H1 (cell line): ENCODE data around the gene PIK3R1.

Experiments used
- CEBPB ChIP-seq: IDR thresholded peaks from 2 replicates; pipeline ENCODE4 v1.6.1; 2012; ENCODE audit warnings: low read depth, low read length
- CHD1 ChIP-seq: IDR thresholded peaks from 2 replicates; pipeline ENCODE4 v1.6.1; 2012; ENCODE audit warnings: low read depth, low read length, improper control_type of control experiment
- CTCF ChIP-seq, 3 experiments: IDR thresholded peaks; 1 replicate in 2 of 3; 2 replicates in 1 of 3; pipeline versions ENCODE4 v1.5.1 to v1.6.1; 2011; ENCODE audit warnings: low read length in 3 of 3, mild to moderate bottlenecking in 3 of 3, inconsistent platforms in 2 of 3, low read depth in 1 of 3, moderate library complexity in 1 of 3; ENCODE audit not compliant: insufficient read depth in 1 of 3; ENCODE audit errors: control extremely low read depth in 1 of 3
- EZH2 ChIP-seq: fragments of 200-600 bp; sonication (generic); IDR thresholded peaks from 2 replicates; pipeline ENCODE4 v1.7.1; 2012; ENCODE audit warnings: low read depth, mild to moderate bottlenecking, moderate library complexity, low read length, inconsistent platforms; ENCODE audit not compliant: severe bottlenecking
- GABPA ChIP-seq: IDR thresholded peaks from 2 replicates; pipeline ENCODE4 v1.6.1; 2011; ENCODE audit warnings: mild to moderate bottlenecking, low read length, moderate library complexity, borderline replicate concordance; ENCODE audit not compliant: insufficient read depth
- MAX ChIP-seq: IDR thresholded peaks from 2 replicates; pipeline ENCODE4 v1.6.1; 2012; ENCODE audit warnings: inconsistent platforms
- POLR2AphosphoS5 ChIP-seq: IDR thresholded peaks from 2 replicates; pipeline ENCODE4 v1.6.1; 2011; ENCODE audit warnings: low read depth, low read length
- POU5F1 ChIP-seq: IDR thresholded peaks from 2 replicates; pipeline ENCODE4 v1.6.1; 2011; ENCODE audit warnings: low read depth, mild to moderate bottlenecking, low read length, moderate library complexity
- YY1 ChIP-seq: IDR thresholded peaks from 2 replicates; pipeline ENCODE4 v1.6.1; 2011; ENCODE audit warnings: low read depth, mild to moderate bottlenecking, low read length

DNA sequence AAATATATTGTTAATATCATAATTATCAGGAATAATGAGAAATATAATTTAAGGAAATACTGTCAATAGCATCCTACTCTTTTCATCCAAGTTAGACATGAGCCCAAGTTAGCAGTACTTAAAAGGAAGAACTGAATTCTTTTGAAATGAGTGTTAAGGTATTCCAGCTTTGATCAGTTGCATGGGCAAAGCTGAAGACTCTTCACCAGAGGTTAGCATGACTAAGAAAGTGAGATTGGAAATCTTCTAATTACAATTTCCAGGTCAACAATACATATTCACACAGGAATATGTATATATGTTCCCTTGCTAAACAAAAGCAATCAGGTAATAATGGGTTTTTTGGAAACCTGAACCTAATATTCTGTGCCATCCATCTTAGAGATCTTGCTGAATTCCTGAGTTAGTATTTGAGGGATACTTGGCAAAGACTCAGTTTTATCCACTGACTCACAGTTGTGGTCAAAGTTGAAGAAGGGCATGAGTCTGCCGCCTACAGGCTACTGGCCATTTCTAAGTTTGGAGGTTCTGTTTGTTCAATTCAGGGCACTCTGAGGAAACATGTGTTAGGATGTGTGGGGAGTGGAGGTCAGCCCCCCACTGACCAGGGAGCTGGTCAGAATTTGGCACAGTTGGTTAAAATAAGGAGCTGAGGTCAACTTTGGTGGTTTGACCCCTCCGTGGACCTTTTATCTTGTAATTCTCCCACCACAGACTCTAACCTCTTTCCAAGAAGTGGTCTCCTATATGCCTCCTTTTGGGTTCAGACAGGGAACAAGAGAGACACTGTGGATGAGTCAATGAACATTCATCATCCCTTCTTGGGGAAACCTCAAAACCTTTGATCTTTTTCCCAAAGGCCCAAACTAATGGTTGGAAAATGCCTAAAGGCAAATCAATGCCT lies 118.3 kb downstream of the PIK3R1 start:
- no peak for TF ChIP-seq CEBPB
- no peak for TF ChIP-seq POLR2AphosphoS5
- no peak for TF ChIP-seq CHD1
- no peak for TF ChIP-seq POU5F1
- TF ChIP-seq YY1: no peak
- no peak for TF ChIP-seq MAX
- TF ChIP-seq CTCF (IDR thresholded peaks at IDR 0.05; ENCODE audit: control extremely low read depth in 1 of 3, insufficient read depth in 1 of 3, low read depth in 1 of 3, low read length in 3 of 3): no peak
- TF ChIP-seq GABPA: no peak
- no peak for TF ChIP-seq EZH2
